ENCODE results near the gene BASP1. TPM values are rescaled to one million over a fixed set of nuclear protein-coding genes. Genes with fewer than 3 reads are reported as not detected.
"Not testable (repeated sequence)": the region's sequence is repeated elsewhere in the genome, so short reads cannot be mapped to it uniquely, and the experiment has no call there.

The BASP1 gene
- total and polyA plus RNA-seq, 5 experiments from 2014 or later: 0.09 to 2.4 (median 0.84) TPM; not detected in 1

DNA sequence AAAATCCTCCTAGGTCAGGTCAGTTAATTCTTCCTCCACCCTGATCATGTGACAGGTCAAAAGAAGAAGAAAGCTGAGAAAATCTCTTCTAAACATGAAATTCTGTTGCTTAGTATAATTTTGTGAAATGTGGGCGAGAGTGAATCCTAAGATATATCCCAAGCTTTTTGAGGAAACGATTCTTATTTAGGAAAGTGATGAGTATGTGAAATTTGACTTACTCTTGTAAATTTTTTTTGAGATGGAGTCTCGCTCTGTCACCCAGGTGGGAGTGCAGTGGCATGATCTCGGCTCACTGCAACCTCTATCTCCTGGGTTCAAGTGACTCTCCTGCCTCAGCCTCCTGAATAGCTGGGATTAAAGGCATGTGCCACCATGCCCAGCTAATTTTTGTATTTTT, 93.1 kb downstream of the BASP1 start:
- POLR2A ChIA-PET, H3K36me3 Mint-ChIP-seq, H3K4me3 Mint-ChIP-seq, H3K27me3 Mint-ChIP-seq, DNase-seq, ATAC-seq, H3K27ac Mint-ChIP-seq, H3K4me1 Mint-ChIP-seq: not testable (repeated sequence)
- H3K9me3 Mint-ChIP-seq: peaks cover 1 to 19% (median 9%) of the 10 kb centered on the region in 9 donors

- H3K36me3 Mint-ChIP-seq, DNase-seq, ATAC-seq, POLR2A ChIA-PET, H3K27me3 Mint-ChIP-seq, H3K4me3 Mint-ChIP-seq, H3K27ac Mint-ChIP-seq: not testable (repeated sequence)
- peaks cover 1 to 17% (median 9%) of the 10 kb centered on the region in 9 donors for H3K9me3 Mint-ChIP-seq
- peaks cover 0 to 17% (median 0%) of the 10 kb centered on the region in 4 donors for H3K4me1 Mint-ChIP-seq
These were observed 94.4 kb downstream of the BASP1 start for GRCh38 chr5:17311811-17312210.

GRCh38 chr5:17312358-17312757, 94.9 kb downstream of the BASP1 start:
- POLR2A ChIA-PET: no interaction called here
- no peak for ATAC-seq
- H3K27me3 Mint-ChIP-seq: peaks cover 0 to 2% (median 0%) of the 10 kb centered on the region in 5 donors
- peaks cover under 1 to 13% (median 8%) of the 10 kb centered on the region in 9 donors for H3K9me3 Mint-ChIP-seq
- H3K4me3 Mint-ChIP-seq: no peak overlapping the region
- H3K36me3 Mint-ChIP-seq: peaks cover 0 to 3% (median 0%) of the 10 kb centered on the region in 3 donors
- DNase-seq: no peak
- H3K27ac Mint-ChIP-seq: no peak overlapping the region
- H3K4me1 Mint-ChIP-seq: peaks cover 0 to 22% (median 0%) of the 10 kb centered on the region in 4 donors

DNA sequence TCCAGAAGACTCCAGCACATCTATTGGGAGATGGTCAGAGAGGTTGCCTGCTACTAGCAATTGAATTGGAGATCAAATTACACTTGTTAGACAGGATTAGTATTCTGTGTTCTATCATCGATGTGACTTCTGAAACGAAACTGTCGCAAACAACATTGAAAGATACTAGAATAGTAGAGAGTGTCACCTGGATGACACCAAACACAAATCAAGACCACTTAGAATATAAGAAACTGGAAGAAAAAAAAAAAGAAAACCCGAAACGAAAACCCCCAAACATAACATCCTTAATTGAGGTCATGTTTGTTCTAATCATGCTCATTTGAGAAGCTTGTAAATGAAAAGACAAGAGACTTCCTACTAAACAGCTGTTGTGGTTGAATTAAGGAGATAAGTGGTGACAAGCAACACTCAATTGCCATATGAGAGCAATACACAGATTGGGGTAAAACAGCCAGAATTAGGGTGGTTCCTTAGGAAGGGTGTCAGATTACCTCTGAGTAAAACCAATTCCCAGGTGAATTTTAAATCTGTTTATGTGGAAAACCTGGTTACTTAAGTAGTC, 97.6 kb downstream of the BASP1 start:
- peaks cover 0 to 3% (median 0%) of the 10 kb centered on the region in 3 donors for H3K36me3 Mint-ChIP-seq
- peaks cover 0 to 42% (median 0%) of the 10 kb centered on the region in 4 donors for H3K4me1 Mint-ChIP-seq
- no peak for DNase-seq
- peaks cover 0 to 16% (median 0%) of the 10 kb centered on the region in 9 donors for H3K9me3 Mint-ChIP-seq
- H3K27ac Mint-ChIP-seq: no peak overlapping the region
- no peaks in the 10 kb centered on the region for H3K27me3 Mint-ChIP-seq
- POLR2A ChIA-PET: no interaction called here
- no peak for ATAC-seq
- H3K4me3 Mint-ChIP-seq: no peak overlapping the region

DNA sequence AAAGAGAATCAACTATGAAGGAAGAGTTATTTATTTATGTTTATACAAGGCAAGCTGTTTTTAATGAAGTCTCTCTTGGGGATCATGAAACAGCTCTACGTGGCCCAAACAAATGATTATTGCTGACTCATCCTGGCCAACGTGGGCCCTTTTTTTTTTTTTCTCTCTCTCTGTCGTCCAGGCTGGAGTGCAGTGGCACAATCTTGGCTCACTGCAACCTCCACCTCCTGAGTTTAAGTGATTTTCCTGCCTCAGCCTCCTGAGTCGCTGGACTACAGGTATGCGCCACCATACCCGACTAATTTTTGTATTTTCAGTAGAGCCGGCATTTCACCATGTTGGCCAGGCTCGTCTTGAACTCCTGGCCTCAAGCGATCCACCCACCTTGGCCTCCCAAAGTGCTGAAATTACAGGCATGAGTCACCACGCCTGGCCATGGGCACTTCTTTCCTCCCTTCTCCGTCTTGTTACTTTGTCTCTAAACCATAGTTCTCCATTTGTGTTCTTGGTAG, 98.3 kb downstream of the BASP1 start:
- POLR2A ChIA-PET: no interaction called here

GRCh38 chr5:17316970-17317459, 99.6 kb downstream of the BASP1 start:
- Mint-ChIP-seq H3K36me3 (no peaks in the 10 kb centered on the region), H3K9me3 (peaks cover 0 to 12% (median 0%) of the 10 kb centered on the region in 9 donors), H3K27ac (peak overlapping the region in 1 of 10 donors; percentile 64), H3K27me3 (no peaks in the 10 kb centered on the region), H3K4me1 (peaks cover 0 to 42% (median 0%) of the 10 kb centered on the region in 4 donors), H3K4me3 (peak overlapping the region in 1 of 10 donors; percentile 74)
- peak in 1 of 2 donors; percentile 35 for ATAC-seq
- POLR2A ChIA-PET: no interaction called here
- no peak for DNase-seq

More for the DNA sequence above, 98.3 kb downstream of the BASP1 start:
- H3K4me3 Mint-ChIP-seq: no peak overlapping the region
- DNase-seq: no peak
- no peak for ATAC-seq
- peaks cover 0 to 12% (median 0%) of the 10 kb centered on the region in 9 donors for H3K9me3 Mint-ChIP-seq
- H3K27ac Mint-ChIP-seq: no peak overlapping the region
- H3K27me3 Mint-ChIP-seq: no peaks in the 10 kb centered on the region
- H3K36me3 Mint-ChIP-seq: no peaks in the 10 kb centered on the region
- peaks cover 0 to 42% (median 0%) of the 10 kb centered on the region in 4 donors for H3K4me1 Mint-ChIP-seq

DNA sequence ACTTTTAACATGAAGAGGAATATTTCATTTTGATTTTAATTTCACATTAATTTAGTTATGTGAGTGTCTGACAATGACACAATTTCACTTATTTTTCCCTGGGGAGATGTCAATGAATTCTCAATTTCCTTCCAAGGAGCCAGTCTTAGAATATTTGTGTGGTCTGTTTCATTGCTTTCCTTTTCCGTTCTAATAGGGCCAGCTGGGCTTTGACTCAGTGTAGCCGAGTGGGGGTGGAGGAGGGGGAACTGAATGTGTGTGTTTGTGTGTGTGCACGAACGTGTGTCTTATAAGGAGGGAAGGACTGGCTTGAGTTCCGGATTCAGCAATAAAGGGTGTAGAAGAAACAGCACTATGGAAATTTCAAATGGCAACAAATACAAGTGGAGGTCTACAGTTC, 100.0 kb downstream of the BASP1 start:
- Mint-ChIP-seq H3K36me3 (no peaks in the 10 kb centered on the region), H3K4me1 (peaks cover 0 to 42% (median 0%) of the 10 kb centered on the region in 4 donors), H3K27me3 (no peaks in the 10 kb centered on the region), H3K27ac (peak overlapping the region in 1 of 10 donors; percentile 64), H3K4me3 (peak overlapping the region in 1 of 10 donors; percentile 74), H3K9me3 (peaks cover 0 to 12% (median 0%) of the 10 kb centered on the region in 9 donors)
- ATAC-seq (no peak), DNase-seq (no peak)
- POLR2A ChIA-PET: no interaction called here

- H3K27me3 Mint-ChIP-seq, DNase-seq, H3K4me3 Mint-ChIP-seq, POLR2A ChIA-PET, ATAC-seq, H3K36me3 Mint-ChIP-seq: not testable (repeated sequence)
- Mint-ChIP-seq H3K27ac (peak overlapping the region in 1 of 10 donors; percentile 64), H3K9me3 (peaks cover 0 to 15% (median 3%) of the 10 kb centered on the region in 9 donors), H3K4me1 (peaks cover 0 to 42% (median 0%) of the 10 kb centered on the region in 4 donors)
These were observed 101.7 kb downstream of the BASP1 start for GRCh38 chr5:17319095-17319494.

DNA sequence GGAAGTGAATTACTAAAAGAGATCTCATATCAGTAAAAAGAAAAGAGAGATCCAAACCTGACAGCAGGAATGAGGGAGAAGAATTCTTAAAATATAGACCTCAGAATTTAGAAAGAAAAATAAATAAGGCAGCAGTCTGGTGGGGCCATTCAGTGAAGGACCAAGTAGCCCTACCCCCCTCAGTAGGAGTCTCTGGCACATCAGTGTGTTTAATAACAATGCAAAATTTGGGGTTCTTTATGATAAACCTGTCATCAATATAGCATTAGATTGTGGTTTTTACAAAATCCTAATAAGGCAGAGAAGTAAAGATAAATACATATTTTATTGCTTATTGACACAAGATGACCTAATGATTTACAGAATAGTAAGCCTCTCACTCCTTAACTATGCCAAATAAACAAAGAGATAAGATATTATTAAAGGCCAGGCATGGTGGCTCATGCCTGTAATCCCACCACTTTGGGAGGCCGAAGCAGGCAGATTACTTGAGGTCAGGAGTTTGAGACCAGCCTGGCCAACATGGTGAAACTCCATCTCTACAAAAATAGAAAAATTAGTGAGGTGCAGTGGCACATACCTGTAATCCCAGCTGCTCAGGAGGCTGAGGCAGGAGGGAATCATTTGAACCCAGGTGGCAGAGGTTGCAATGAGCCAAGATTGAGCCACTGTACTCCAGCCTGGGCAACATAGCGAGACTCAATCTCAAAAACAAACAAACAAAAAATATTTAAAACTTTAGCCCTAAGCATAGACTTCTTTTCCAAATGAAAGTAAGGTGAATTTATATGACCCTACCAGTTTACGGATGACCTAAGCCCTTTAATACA, 108.6 kb downstream of the BASP1 start:
- H3K9me3 Mint-ChIP-seq: peaks cover 0 to 14% (median 2%) of the 10 kb centered on the region in 9 donors
- ATAC-seq: no peak
- no peaks in the 10 kb centered on the region for H3K4me1 Mint-ChIP-seq
- POLR2A ChIA-PET: no interaction called here
- H3K36me3 Mint-ChIP-seq: no peaks in the 10 kb centered on the region
- no peak for DNase-seq
- H3K27ac Mint-ChIP-seq: no peak overlapping the region
- no peak overlapping the region for H3K4me3 Mint-ChIP-seq
- no peaks in the 10 kb centered on the region for H3K27me3 Mint-ChIP-seq

Measured in naive thymus-derived CD8-positive, alpha-beta T cell (primary cell).